Heart right ventricle (tissue), 16 donors: Measurements from ENCODE around the gene CFAP97D1. TPM values are rescaled to one million over a fixed set of nuclear protein-coding genes. Genes with fewer than 3 reads are reported as not detected.
A peak's percentile ranks its signal among the peaks of the same experiment; 100 is the strongest.
"Not testable (repeated sequence)": the region's sequence is repeated elsewhere in the genome, so short reads cannot be mapped to it uniquely, and the experiment has no call there.

Source experiments
- ATAC-seq, 8 donors: fragments of 200-7000 bp; cut with Tn5 transposase; one replicate each; pipeline ENCODE4 v1.9.1; 2020; ENCODE audit warnings: mild to moderate bottlenecking in 8 of 8, moderate library complexity in 8 of 8, moderate number of reproducible peaks in 1 of 8
- DNase-seq, 2 donors: peaks; one replicate each; pipeline ENCODE4 v3.0.0-alpha.2; 2020
- H3K27ac ChIP-seq, 10 donors: fragments of 200-600 bp; sonication (generic) in 2 of 10; one replicate each; pipeline versions ENCODE4 v1.5.0 to v1.8.0; 2020 to 2022; ENCODE audit warnings: mild to moderate bottlenecking in 3 of 10
- H3K27me3 ChIP-seq, 7 donors: fragments of 200-600 bp; one replicate each; pipeline ENCODE4 v1.8.0; 2021 to 2022; ENCODE audit warnings: mild to moderate bottlenecking in 2 of 7
- H3K36me3 ChIP-seq, 9 donors: fragments of 200-600 bp; sonication (generic) in 1 of 9; one replicate each; pipeline versions ENCODE4 v1.5.0 to v1.8.0; 2020 to 2022; ENCODE audit warnings: mild to moderate bottlenecking in 2 of 9
- H3K4me1 ChIP-seq, 9 donors: fragments of 200-600 bp; sonication (generic) in 1 of 9; one replicate each; pipeline versions ENCODE4 v1.5.0 to v1.8.0; 2020 to 2022; ENCODE audit warnings: mild to moderate bottlenecking in 4 of 9
- H3K4me3 ChIP-seq, 10 donors: fragments of 200-600 bp; sonication (generic) in 2 of 10; one replicate each; pipeline versions ENCODE4 v1.5.0 to v1.8.0; 2020 to 2022; ENCODE audit warnings: mild to moderate bottlenecking in 7 of 10, moderate library complexity in 2 of 10
- H3K9me3 ChIP-seq, 11 donors: fragments of 200-600 bp in 10 of 11; sonication (generic) in 2 of 11; one replicate each; pipeline versions ENCODE4 v1.5.0 to v1.8.0; 2013 to 2022; ENCODE audit warnings: mild to moderate bottlenecking in 2 of 11, control low read depth in 1 of 11, moderate library complexity in 1 of 11
- WGBS, 2 donors: extraction: QIAGEN DNeasy Blood & Tissue Kit; methylation state at CpG; one replicate each; pipeline ENCODE4 v1.1.7; 2013; ENCODE audit warnings: inconsistent platforms in 1 of 2; 5-methylcytosine and 5-hydroxymethylcytosine counted together
- intact Hi-C, 10 donors: fragments of 100-400 bp; cut with DNase I; formaldehyde crosslinking; loops; one replicate each; pipeline versions ENCODE4 v1.11.1 to v1.14.2; 2022
- polyA plus RNA-seq, 2 donors: library from polyadenylated mRNA; stranded (reverse); fragments of 200-250 nt; gene quantifications; one replicate each; pipeline ENCODE4 v1.2.3, GENCODE V29; 2013
- total RNA-seq, 10 donors: library from RNA; stranded (reverse); fragmentation: NEBNext Ultra II Directional in 3 of 10; extraction: Animal tissue kit (Norgen Biotek cat#: 25700) in 3 of 10; gene quantifications; one replicate each; pipeline versions ENCODE4 v1.2.1 to v1.2.4, GENCODE V29; 2021 to 2023
- TF ChIP-seq, protein P1 (sequence below), 9 donors: fragments of 200-600 bp; sonication (generic) in 2 of 9; IDR thresholded peaks; one replicate each; pipeline versions ENCODE4 v1.5.0 to v1.8.0; 2021 to 2022; ENCODE audit warnings: antibody characterized with exemption in 9 of 9, mild to moderate bottlenecking in 5 of 9, moderate library complexity in 1 of 9
- donor health status: Arrhythmogenic right ventricular cardiomyopathy.
- donor health status: ischemic (EF 13 %, LVEDD 7.1; RV severe dilation, severe dysfunction).
- donor health status: healthy with polysubstance abuse.
- donor health status: DM: no; HTN: yes; CAD: no.
- donor health status: DM: no; HTN: no; CAD: no.
- donor health status: ischemic (EF 25% LVEDD 6.9; RV normal size, moderate dysfunction).
- donor health status: ischemic (EF 25% LVEDD 5.7; RV mildly dilated, moderate dysfunction).
- donor health status: healthy.
- donor health status: DM: yes; HTN: yes; CAD: no.
- donor health status: Ischemic cardiomyopathy.
- donor health status: ischemic (EF 35%, LVEDD 5.7; RV mildly dilated, moderate dysfunction).
- donor health status: nonischemic (EF 11% LVEDD 7.7; RV severe dilation, severe dysfunction).
- donor health status: DM: yes; HTN: yes; CAD: no.
- donor health status: PGD.
- donor health status: ischemic (EF 29% LVEDD 5.4; RV normal size, mild dysfunction).
- donor health status: nonischemic (EF 23%, LVEDD 6.1; RV moderate dilation, normal function).

The CFAP97D1 gene
- total and polyA plus RNA-seq, 12 donors = 0.07 to 0.09 (median 0.09) TPM; not detected in 9

DNA sequence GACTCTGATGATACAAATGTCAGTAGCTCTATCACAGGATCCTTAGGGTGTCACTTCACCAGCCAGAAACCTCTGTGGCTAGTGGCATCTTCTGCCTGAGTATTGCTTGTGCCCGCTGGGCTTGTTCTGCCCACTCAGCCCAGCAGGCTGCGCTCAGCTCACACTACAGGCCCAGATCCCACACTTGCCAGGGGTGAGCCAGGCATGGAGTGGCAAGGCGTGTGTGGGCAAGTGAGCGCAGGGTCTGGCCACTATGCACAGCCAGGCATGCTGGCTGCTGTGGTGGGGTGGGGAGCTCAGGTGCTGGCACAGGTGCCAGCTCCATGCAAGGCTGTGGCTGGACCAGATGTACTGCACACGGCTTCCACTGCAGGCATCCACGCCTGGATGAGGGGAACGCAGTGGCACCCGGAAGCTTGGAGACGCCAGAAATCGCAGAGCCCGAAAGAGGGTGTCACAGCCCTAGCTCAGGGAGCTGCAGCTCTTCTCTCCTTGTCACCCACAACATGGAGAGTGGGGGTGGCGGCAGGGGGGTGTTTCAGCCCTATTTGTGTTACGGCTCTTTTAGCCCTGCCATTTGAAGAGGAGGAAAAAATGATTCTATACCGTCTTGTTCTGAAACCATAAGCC lies 10.2 kb downstream of the CFAP97D1 start:
- TF ChIP-seq, protein P1, sequence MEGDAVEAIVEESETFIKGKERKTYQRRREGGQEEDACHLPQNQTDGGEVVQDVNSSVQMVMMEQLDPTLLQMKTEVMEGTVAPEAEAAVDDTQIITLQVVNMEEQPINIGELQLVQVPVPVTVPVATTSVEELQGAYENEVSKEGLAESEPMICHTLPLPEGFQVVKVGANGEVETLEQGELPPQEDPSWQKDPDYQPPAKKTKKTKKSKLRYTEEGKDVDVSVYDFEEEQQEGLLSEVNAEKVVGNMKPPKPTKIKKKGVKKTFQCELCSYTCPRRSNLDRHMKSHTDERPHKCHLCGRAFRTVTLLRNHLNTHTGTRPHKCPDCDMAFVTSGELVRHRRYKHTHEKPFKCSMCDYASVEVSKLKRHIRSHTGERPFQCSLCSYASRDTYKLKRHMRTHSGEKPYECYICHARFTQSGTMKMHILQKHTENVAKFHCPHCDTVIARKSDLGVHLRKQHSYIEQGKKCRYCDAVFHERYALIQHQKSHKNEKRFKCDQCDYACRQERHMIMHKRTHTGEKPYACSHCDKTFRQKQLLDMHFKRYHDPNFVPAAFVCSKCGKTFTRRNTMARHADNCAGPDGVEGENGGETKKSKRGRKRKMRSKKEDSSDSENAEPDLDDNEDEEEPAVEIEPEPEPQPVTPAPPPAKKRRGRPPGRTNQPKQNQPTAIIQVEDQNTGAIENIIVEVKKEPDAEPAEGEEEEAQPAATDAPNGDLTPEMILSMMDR (IDR thresholded peaks at IDR 0.05) = peak in 1 of 9 donors; percentile 9
- Histone ChIP-seq H3K27me3 (no peaks in the 10 kb centered on the region), H3K9me3 (peaks cover 0 to 3% (median 0%) of the 10 kb centered on the region in 11 donors), H3K27ac (no peak overlapping the region), H3K4me3 (no peak overlapping the region), H3K4me1 (peaks cover 0 to 10% (median 0%) of the 10 kb centered on the region in 9 donors), H3K36me3 (no peaks in the 10 kb centered on the region)
- ATAC-seq (peak in 3 of 8 donors; percentile 14 to 58 (median 29)), DNase-seq (no peak)
- intact Hi-C loops = no loop called here
- 85 to 90% methylated on average over 14 of the region's 14 CpGs for WGBS, 2 donors

DNA sequence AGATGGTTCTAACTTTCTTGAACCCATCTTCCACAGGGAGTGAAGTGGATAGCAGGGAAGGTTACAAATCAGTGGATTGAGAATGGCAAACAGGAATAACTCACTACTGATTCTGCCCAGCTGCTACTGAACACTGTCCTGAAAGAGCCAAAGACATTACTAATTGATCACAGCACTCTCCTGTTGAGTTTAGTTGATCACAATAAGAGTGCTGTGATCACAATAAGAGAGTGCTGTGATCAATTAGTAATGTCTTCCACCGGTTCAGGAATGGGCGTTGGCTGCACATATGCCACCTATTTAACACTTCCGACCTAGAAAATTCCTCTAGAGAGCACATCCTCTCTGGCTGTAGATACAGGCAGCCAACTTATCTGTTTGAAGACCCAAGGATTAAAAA lies 11.4 kb downstream of the CFAP97D1 start:
- H3K4me1 ChIP-seq = peaks cover 0 to 10% (median 0%) of the 10 kb centered on the region in 9 donors
- intact Hi-C loops = no loop called here

DNA sequence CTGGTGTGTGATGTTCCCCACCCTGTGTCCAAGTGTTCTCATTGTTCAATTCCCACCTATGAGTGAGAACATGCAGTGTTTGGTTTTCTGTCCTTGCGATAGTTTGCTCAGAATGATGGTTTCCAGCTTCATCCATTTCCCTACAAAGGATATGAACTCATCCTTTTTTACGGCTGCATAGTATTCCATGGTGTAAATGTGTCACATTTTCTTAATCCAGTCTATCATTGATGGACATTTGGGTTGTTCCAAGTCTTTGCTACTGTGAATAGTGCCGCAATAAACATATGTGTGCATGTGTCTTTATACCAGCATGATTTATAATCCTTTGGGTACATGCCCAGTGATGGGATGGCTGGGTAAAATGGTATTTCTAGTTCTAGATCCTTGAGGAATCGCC lies 12.4 kb downstream of the CFAP97D1 start:
- intact Hi-C loops, H3K9me3 ChIP-seq, H3K27ac ChIP-seq, DNase-seq, H3K4me1 ChIP-seq, ATAC-seq, H3K27me3 ChIP-seq, H3K36me3 ChIP-seq, H3K4me3 ChIP-seq: not testable (repeated sequence)
- 94 to 95% methylated on average over 4 of the region's 4 CpGs for WGBS, 2 donors

More for the DNA sequence above, 11.4 kb downstream of the CFAP97D1 start:
- TF ChIP-seq, protein P1 (IDR thresholded peaks at IDR 0.05) = no peak
- H3K27me3 ChIP-seq = no peaks in the 10 kb centered on the region
- no peaks in the 10 kb centered on the region for H3K36me3 ChIP-seq
- peaks cover 0 to 3% (median 0%) of the 10 kb centered on the region in 11 donors for H3K9me3 ChIP-seq
- DNase-seq (no peak), ATAC-seq (peak in 6 of 8 donors; percentile 59 to 81 (median 70))
- H3K4me3 ChIP-seq = no peak overlapping the region
- 7 to 8% methylated on average over 3 of the region's 3 CpGs for WGBS, 2 donors
- H3K27ac ChIP-seq = no peak overlapping the region

DNA sequence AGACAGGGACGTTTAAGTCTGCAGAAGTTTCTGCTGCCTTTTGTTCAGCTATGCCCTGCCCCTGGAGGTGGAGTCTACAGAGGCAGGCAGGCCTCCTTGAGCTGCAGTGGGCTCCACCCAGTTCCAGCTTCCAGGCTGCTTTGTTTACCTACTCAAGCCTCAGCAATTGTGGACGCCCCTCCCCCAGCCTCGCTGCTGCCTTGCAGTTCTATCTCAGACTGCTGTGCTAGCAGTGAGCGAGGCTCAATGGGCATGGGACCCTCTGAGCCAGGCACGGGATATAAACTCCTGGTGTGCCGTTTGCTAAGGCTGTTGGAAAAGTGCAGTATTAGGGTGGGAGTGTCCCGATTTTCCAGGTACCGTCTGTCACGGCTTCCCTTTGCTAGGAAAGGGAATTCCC lies 17.8 kb downstream of the CFAP97D1 start:
- H3K27ac ChIP-seq, H3K9me3 ChIP-seq, ATAC-seq, intact Hi-C loops, H3K27me3 ChIP-seq, DNase-seq, H3K4me1 ChIP-seq, H3K4me3 ChIP-seq: not testable (repeated sequence)
- peaks cover 0 to 27% (median 0%) of the 10 kb centered on the region in 9 donors for H3K36me3 ChIP-seq
- WGBS, 2 donors = 78 to 90% methylated on average over 8 to 9 of the region's 9 CpGs

DNA sequence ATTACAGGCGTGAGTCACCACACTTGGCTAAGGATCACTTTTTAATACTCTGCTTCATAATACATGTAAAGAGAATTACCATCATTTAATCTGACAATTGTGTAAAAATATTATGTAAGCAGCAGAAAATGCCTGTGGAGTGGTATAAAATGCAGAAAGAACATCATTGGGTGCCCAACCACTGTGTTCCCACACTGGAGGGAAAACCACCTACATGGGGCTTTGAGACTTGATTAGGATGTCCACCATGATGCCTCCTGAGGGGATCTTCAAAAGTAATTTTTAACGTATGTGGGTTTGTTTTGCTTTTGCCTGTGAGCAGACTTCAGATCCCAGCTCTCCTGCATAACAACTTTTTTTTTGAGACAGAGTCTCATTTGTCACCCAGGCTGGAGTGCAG lies 18.8 kb downstream of the CFAP97D1 start:
- Histone ChIP-seq H3K4me1 (no peaks in the 10 kb centered on the region), H3K36me3 (peaks cover 0 to 34% (median 0%) of the 10 kb centered on the region in 9 donors), H3K4me3 (no peak overlapping the region), H3K9me3 (no peaks in the 10 kb centered on the region), H3K27me3 (no peaks in the 10 kb centered on the region), H3K27ac (no peak overlapping the region)
- ATAC-seq = peak in 3 of 8 donors; percentile 40 to 50 (median 42)
- DNase-seq = no peak
- intact Hi-C loops = no loop called here
- TF ChIP-seq, protein P1 (IDR thresholded peaks at IDR 0.05) = no peak
- 81 to 83% methylated on average over 2 of the region's 2 CpGs for WGBS, 2 donors
